GM12878 (cell line): ENCODE data around the gene CHMP4A. TPM values are rescaled to one million over a fixed set of nuclear protein-coding genes. Genes with fewer than 3 reads are reported as not detected.
A peak's percentile ranks its signal among the peaks of the same experiment; 100 is the strongest.

Experiments used
- ATAC-seq: fragments of 200-7000 bp; cut with Tn5 transposase; 3 replicates; pipeline ENCODE4 v1.9.1; 2020; ENCODE audit warnings: mild to moderate bottlenecking, moderate library complexity
- BruUV-seq: library from RNA; stranded (reverse); fragments of 400-500 nt; replicated peaks from 2 replicates; lab custom pipeline; 2021; lab: Mats Ljungman, UMichigan
- CTCF ChIA-PET: fragments of 300-600 bp; sonication (Branson Sonifier 250); formaldehyde crosslinking; extraction: SDS; loops from one replicate; lab custom pipeline; 2021; ENCODE audit warnings: inconsistent platforms; lab: Yijun Ruan, JAX
- POLR2A ChIA-PET: fragments of 350-600 bp; formaldehyde crosslinking; extraction: SDS; loops from one replicate; lab custom pipeline; 2021; ENCODE audit warnings: inconsistent platforms; lab: Charles Lee
- RAD21 ChIA-PET: fragments of 300-600 bp; sonication (Branson Sonifier 250); formaldehyde crosslinking; loops from one replicate; lab custom pipeline; 2023; ENCODE audit warnings: antibody characterized with exemption; ENCODE audit not compliant: unreplicated experiment; lab: Charles Lee
- SMC1A ChIA-PET: fragments of 300-600 bp; sonication (Branson Sonifier 250); formaldehyde crosslinking; loops from one replicate; lab custom pipeline; 2023; ENCODE audit not compliant: unreplicated experiment, uncharacterized antibody; lab: Charles Lee
- DNase-seq: peaks from one replicate; pipeline ENCODE4 v3.0.0-alpha.2; 2011; ENCODE audit warnings: low read depth, low spot score
- FAIRE-seq: peaks from 3 replicates; lab custom pipeline; 2011; peaks lifted over from hg19 to GRCh38; lab: Jason Lieb, UNC
- H2AFZ ChIP-seq: 2 replicates; pipeline ENCODE4 v1.6.0; 2011; ENCODE audit warnings: low read depth, low read length, control low read depth; ENCODE audit not compliant: control insufficient read depth
- H3K27ac ChIP-seq: 2 replicates; pipeline ENCODE4 v1.5.1; 2011; ENCODE audit warnings: control low read depth; ENCODE audit not compliant: control insufficient read depth, insufficient read depth
- H3K27me3 ChIP-seq, 2 experiments: replicated peaks in 1 of 2; 2 replicates each; pipeline versions ENCODE4 v1.6.0 to v1.6.1; 2011; ENCODE audit warnings: low read length in 1 of 2; ENCODE audit not compliant: control insufficient read depth in 2 of 2, insufficient read depth in 2 of 2
- H3K36me3 ChIP-seq, 2 experiments: 2 replicates each; pipeline ENCODE4 v1.5.1; 2011; ENCODE audit warnings: low read length in 1 of 2; ENCODE audit not compliant: control insufficient read depth in 2 of 2, insufficient read depth in 2 of 2
- H3K4me1 ChIP-seq: 2 replicates; pipeline ENCODE4 v1.6.1; 2011; ENCODE audit warnings: mild to moderate bottlenecking, low read length, moderate library complexity, mixed read lengths; ENCODE audit not compliant: control insufficient read depth, insufficient read depth
- H3K4me2 ChIP-seq: 2 replicates; pipeline ENCODE4 v1.6.0; 2011; ENCODE audit warnings: control low read depth; ENCODE audit not compliant: control insufficient read depth, insufficient read depth
- H3K4me3 ChIP-seq: fragments of 200-600 bp; sonication (generic); 2 replicates; pipeline ENCODE4 v1.5.1; 2016
- H3K79me2 ChIP-seq: 2 replicates; pipeline ENCODE4 v1.6.0; 2011; ENCODE audit warnings: low read length; ENCODE audit not compliant: control insufficient read depth, insufficient read depth
- H3K9ac ChIP-seq: 2 replicates; pipeline ENCODE4 v1.8.0; 2011; ENCODE audit warnings: low read length, control low read depth, mixed read lengths; ENCODE audit not compliant: control insufficient read depth, insufficient read depth
- H3K9me3 ChIP-seq: replicated peaks from 3 replicates; pipeline ENCODE4 v1.5.1; 2011; ENCODE audit warnings: mild to moderate bottlenecking, low read length; ENCODE audit not compliant: control insufficient read depth, insufficient read depth
- H4K20me1 ChIP-seq: 2 replicates; pipeline ENCODE4 v1.6.0; 2011; ENCODE audit not compliant: control insufficient read depth, insufficient read depth
- CHD2 ChIP-seq: IDR thresholded peaks from 2 replicates; pipeline ENCODE4 v1.6.1; 2011; ENCODE audit warnings: low read depth, low read length, improper control_type of control experiment, borderline replicate concordance
- KAT2A ChIP-seq: conservative IDR thresholded peaks from 2 replicates; pipeline ENCODE4 v1.6.1; 2011; ENCODE audit warnings: low read depth, low read length; ENCODE audit not compliant: control insufficient read depth
- POLR2AphosphoS5 ChIP-seq: IDR thresholded peaks from 2 replicates; pipeline ENCODE4 v1.6.1; 2011; ENCODE audit warnings: mild to moderate bottlenecking, low read length, inconsistent platforms
- RAD21 ChIP-seq: IDR thresholded peaks from 2 replicates; pipeline ENCODE4 v1.6.1; 2011; ENCODE audit warnings: mild to moderate bottlenecking, low read depth, low read length, moderate library complexity; ENCODE audit not compliant: insufficient read depth
- RUNX3 ChIP-seq: IDR thresholded peaks from 2 replicates; pipeline ENCODE4 v1.6.1; 2012; ENCODE audit warnings: low read length, inconsistent platforms
- TARDBP ChIP-seq: IDR thresholded peaks from 2 replicates; pipeline ENCODE4 v1.6.1; 2016; ENCODE audit warnings: borderline replicate concordance
- YBX1 ChIP-seq: fragments of 450-650 bp; IDR thresholded peaks from 2 replicates; pipeline ENCODE4 v1.6.1; 2016; ENCODE audit warnings: antibody characterized with exemption
- ZSCAN29 ChIP-seq: fragments of 450-650 bp; IDR thresholded peaks from 2 replicates; pipeline ENCODE4 v1.6.1; 2017; ENCODE audit warnings: mild to moderate bottlenecking, moderate library complexity
- WGBS: methylation state at CpG from one replicate; pipeline ENCODE4 v1.1.6; 2016; ENCODE audit warnings: low lambda C conversion rate; ENCODE audit not compliant: insufficient replicate concordance, insufficient coverage; ENCODE audit errors: missing lambda C conversion rate; 5-methylcytosine and 5-hydroxymethylcytosine counted together
- in situ Hi-C: fragments of 300-500 bp; cut with MboI; formaldehyde crosslinking; loops from 9 replicates; pipeline ENCODE4 v1.14.3; 2018; ENCODE audit warnings: mixed read lengths
- intact Hi-C: fragments of 100-400 bp; cut with micrococcal nuclease; formaldehyde crosslinking; loops from one replicate; pipeline ENCODE4 v1.14.2; 2022; ENCODE audit not compliant: unreplicated experiment
- polyA plus RNA-seq, 11 experiments: library from polyadenylated mRNA; depleted of rRNA in 4 of 11; unstranded in 6 of 11; stranded (reverse) in 5 of 11; fragments of >200 nt; fragmentation: Nextera tagmentation in 4 of 11; fragmentation: Illumina TruSeq in 1 of 11; extraction: Ambion mirVana in 4 of 11; extraction: Trizol in 1 of 11; gene quantifications; 1 replicate in 1 of 11; 2 replicates in 10 of 11; pipeline versions ENCODE4 v1.2.1 to v1.2.3, GENCODE V29; 2011 to 2016; ENCODE audit warnings: inconsistent platforms in 2 of 11, missing spikeins in 2 of 11, low read depth in 1 of 11
- total RNA-seq, 4 experiments: library from RNA; depleted of rRNA in 3 of 4; stranded (reverse); fragments of >200 nt in 3 of 4; fragmentation: Illumina TruSeq in 1 of 4; extraction: Trizol in 1 of 4; gene quantifications; 2 replicates each; pipeline versions ENCODE4 v1.2.1 to v1.2.3, GENCODE V29; 2013 to 2021
- TF ChIP-seq, protein P1 (sequence below): IDR thresholded peaks from 2 replicates; pipeline ENCODE4 v1.6.1; 2012; ENCODE audit warnings: low read depth, low read length, improper control_type of control experiment
- TF ChIP-seq, protein P2 (sequence below): IDR thresholded peaks from 2 replicates; pipeline ENCODE4 v1.6.1; 2011; ENCODE audit warnings: low read depth, mild to moderate bottlenecking, low read length, moderate library complexity, borderline replicate concordance; ENCODE audit errors: extremely low read depth
- TF ChIP-seq, protein P3 (sequence below): fragments of 450-650 bp; IDR thresholded peaks from 2 replicates; pipeline ENCODE4 v1.6.1; 2017; ENCODE audit warnings: low read depth, mild to moderate bottlenecking, moderate library complexity

CHMP4A gene
- total and polyA plus RNA-seq, 10 of the 15 experiments (the other 5 are each of a cell fraction or from before 2014, with no cell fraction given): 35.5 to 151 (median 84.7) TPM

DNA sequence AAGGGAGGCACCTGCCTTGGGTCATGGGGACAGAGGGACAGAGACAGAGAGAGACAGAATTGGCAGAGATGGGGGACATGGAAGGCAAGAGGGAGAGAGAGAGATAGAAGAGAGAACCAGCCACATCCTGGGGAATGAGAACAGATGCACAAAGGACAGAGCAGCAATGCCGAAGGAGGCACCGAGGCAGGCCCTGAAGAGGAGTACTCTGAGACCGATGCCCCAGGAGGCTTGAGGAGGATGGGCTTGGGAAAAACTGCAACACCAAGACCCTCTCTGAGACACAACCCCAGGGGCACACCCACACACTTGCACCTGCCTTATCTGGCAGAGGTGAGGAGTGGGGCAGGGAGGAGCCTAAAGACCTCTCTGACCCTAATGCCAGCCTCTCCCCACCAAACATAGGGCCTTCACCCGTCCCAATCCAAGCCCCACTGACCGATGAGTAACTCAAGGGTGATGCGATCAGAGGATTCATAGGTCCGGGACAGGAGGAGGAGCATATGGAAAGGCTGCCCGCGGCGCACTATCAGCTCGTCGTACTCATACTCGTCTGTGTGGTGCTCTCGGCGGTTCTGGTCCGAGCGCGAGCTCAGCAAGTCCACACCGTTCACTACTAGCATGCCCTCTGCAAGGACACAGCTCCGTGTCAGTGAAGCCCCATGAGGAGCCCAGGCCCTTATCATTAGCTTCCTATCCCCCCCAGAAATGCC lies 48.1 kb upstream of the CHMP4A start (continued):
- TF ChIP-seq RUNX3 (no peak), TARDBP (no peak), KAT2A (no peak), ZSCAN29 (no peak), RAD21 (no peak), POLR2AphosphoS5 (no peak)
- TF ChIP-seq, protein P1, sequence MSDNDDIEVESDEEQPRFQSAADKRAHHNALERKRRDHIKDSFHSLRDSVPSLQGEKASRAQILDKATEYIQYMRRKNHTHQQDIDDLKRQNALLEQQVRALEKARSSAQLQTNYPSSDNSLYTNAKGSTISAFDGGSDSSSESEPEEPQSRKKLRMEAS: no peak
- TF ChIP-seq, all 136 proteins: peak for 0

DNA sequence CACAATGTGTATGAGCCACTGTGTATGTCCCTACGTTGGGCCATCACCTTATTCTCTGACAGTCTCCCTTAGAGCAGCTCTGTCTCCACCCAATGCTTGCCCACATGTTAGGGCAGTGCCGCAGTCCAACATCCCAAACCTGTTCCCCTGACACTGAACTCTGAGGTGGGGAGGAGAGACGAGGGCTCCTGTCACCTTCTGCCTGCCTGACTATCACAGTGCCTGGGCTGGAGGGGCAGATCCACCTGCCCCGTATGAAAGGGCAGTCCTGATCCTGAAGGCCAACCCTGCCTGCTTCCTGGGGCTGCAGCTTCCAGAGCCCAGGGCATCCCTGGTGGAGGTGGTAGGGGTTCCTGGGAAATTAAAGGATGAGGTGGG lies 47.5 kb upstream of the CHMP4A start:
- no peak for FAIRE-seq
- BruUV-seq: no TSS peak
- intact Hi-C loops: no loop called here
- Histone ChIP-seq H3K27me3 (no peaks in the 10 kb centered on the region), H3K4me3 (no peak overlapping the region), H2AFZ (no peak overlapping the region), H3K27ac (no peak overlapping the region), H3K4me1 (no peaks in the 10 kb centered on the region)
- RAD21 ChIA-PET: no interaction called here
- ATAC-seq: peak; percentile 13; the same call in 1 of the 3 replicates
- in situ Hi-C loops: no loop called here
- TF ChIP-seq KAT2A: no peak
- no peak for TF ChIP-seq RAD21
- no peak for TF ChIP-seq CHD2
- TF ChIP-seq, protein P2, sequence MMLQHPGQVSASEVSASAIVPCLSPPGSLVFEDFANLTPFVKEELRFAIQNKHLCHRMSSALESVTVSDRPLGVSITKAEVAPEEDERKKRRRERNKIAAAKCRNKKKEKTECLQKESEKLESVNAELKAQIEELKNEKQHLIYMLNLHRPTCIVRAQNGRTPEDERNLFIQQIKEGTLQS: no peak
- TF ChIP-seq, protein P3, sequence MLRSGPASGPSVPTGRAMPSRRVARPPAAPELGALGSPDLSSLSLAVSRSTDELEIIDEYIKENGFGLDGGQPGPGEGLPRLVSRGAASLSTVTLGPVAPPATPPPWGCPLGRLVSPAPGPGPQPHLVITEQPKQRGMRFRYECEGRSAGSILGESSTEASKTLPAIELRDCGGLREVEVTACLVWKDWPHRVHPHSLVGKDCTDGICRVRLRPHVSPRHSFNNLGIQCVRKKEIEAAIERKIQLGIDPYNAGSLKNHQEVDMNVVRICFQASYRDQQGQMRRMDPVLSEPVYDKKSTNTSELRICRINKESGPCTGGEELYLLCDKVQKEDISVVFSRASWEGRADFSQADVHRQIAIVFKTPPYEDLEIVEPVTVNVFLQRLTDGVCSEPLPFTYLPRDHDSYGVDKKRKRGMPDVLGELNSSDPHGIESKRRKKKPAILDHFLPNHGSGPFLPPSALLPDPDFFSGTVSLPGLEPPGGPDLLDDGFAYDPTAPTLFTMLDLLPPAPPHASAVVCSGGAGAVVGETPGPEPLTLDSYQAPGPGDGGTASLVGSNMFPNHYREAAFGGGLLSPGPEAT: no peak
- no peak for TF ChIP-seq YBX1
- TF ChIP-seq, all 136 proteins: peak for 0
- ChIA-PET POLR2A (no interaction called here), CTCF (interaction anchor here (0.9 to 1.3 kb wide), 2 partner anchors 18 to 47 kb away, joined by 3 to 4 read pairs; partner anchors contain the start of gene CIDEB), SMC1A (interaction anchor here (0.9 kb wide), 1 partner anchor 13 kb away, joined by 3 read pairs; no protein-coding TSS in a partner anchor)
- H3K4me2 ChIP-seq: no peak overlapping the region
- H4K20me1 ChIP-seq: no peaks in the 10 kb centered on the region
- DNase-seq: no peak
- no peaks in the 10 kb centered on the region for H3K9me3 ChIP-seq
- H3K9ac ChIP-seq: no peak overlapping the region
- H3K79me2 ChIP-seq: no peaks in the 10 kb centered on the region
- 78% methylated on average over 4 of the region's 4 CpGs for WGBS
- no peaks in the 10 kb centered on the region; a peak in 2 of 4 replicates for H3K36me3 ChIP-seq
